ENCODE results near the gene SHLD1. TPM values are rescaled to one million over a fixed set of nuclear protein-coding genes. Genes with fewer than 3 reads are reported as not detected.

The SHLD1 gene
- total RNA-seq, 1 experiment from 2014 or later, result 2.4 TPM

DNA sequence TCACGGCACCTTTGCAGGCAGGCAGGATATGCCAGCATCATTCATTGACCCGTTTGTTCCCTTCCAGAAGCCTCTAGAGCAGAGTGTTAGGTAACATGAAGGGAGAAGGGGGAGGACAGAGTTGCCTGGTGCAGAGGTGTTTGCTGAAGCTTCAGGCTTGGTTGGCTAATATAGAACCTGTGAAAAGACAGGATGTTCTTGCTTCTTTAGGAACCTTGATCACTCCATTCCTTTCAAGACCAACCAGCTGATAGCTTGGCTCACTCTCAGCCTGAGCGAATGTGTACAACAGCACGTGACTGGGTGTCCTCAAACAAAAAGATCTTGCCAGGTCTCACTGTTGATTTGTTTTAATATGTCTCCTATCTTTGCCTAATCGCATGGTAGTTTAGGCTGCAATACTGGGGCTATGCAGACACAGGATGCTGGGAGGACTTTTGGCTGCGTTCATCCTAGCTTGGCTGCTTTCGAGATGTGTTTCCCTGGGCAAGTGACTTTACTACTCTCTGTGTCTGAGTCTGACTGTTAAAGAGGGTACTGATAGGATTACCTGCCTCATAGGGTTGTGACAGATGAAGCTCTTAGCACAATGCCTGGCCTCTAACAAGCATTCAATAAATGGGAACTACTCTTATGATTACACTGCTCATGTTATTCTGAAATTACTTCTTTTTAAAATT lies 16.0 kb downstream of the SHLD1 start:
- Histone ChIP-seq H3K4me1 (ENCODE audit: control insufficient read depth in 1 of 2, insufficient read depth in 2 of 2, low read length in 2 of 2) (no peaks in the 10 kb centered on the region), H2AFZ (ENCODE audit: low read depth, low read length, poor library complexity, severe bottlenecking) (no peak overlapping the region), H3K9ac (ENCODE audit: low read length) (no peak overlapping the region), H3K9me3 (ENCODE audit: control insufficient read depth in 1 of 2, insufficient read depth in 1 of 2, low read depth in 1 of 2, low read length in 2 of 2) (no peaks in the 10 kb centered on the region), H3K27me3 (ENCODE audit: insufficient read depth, low read length) (no peaks in the 10 kb centered on the region), H3K4me3 (replicated peaks in 1 of 2; ENCODE audit: low read depth in 1 of 2, low read length in 2 of 2) (no peak overlapping the region), H3K4me2 (ENCODE audit: low read length) (no peak overlapping the region), H3K27ac (ENCODE audit: low read depth, low read length) (no peak overlapping the region), H3K79me2 (ENCODE audit: insufficient read depth, low read length) (no peaks in the 10 kb centered on the region), H3K36me3 (ENCODE audit: control insufficient read depth in 1 of 2, insufficient read depth in 2 of 2, low read length in 2 of 2) (no peaks in the 10 kb centered on the region), H4K20me1 (ENCODE audit: insufficient read depth) (no peaks in the 10 kb centered on the region), H3K9me2 (ENCODE audit: insufficient read depth) (no peaks in the 10 kb centered on the region)
- intact Hi-C loops (cut with micrococcal nuclease), result no loop called here
- ATAC-seq (no peak), DNase-seq (ENCODE audit: low read depth, low spot score) (no peak)
- POLR2A ChIA-PET, result no interaction called here
- no TSS peak for BruUV-seq (replicated peaks)
- CTCF ChIA-PET, result no interaction called here
- TF ChIP-seq POLR2A (IDR thresholded peaks at IDR 0.05; ENCODE audit: borderline replicate concordance, extremely low read depth, insufficient read depth, insufficient read length) (no peak), CTCF (IDR thresholded peaks at IDR 0.05 in 2 of 3, conservative IDR thresholded peaks at IDR 0.05 in 1 of 3; ENCODE audit: borderline replicate concordance in 1 of 3, insufficient read depth in 1 of 3, low read depth in 2 of 3, low read length in 2 of 3) (no peak), POLR2AphosphoS5 (IDR thresholded peaks at IDR 0.05; ENCODE audit: low read depth, low read length) (no peak), CBX3 (IDR thresholded peaks at IDR 0.05; ENCODE audit: low read depth) (no peak), ATF3 (IDR thresholded peaks at IDR 0.05) (no peak), SRF (IDR thresholded peaks at IDR 0.05; ENCODE audit: low read depth) (no peak), FOSL1 (IDR thresholded peaks at IDR 0.05; ENCODE audit: low read depth) (no peak), RAD21 (IDR thresholded peaks at IDR 0.05; ENCODE audit: low read depth) (no peak), EZH2phosphoT487 (IDR thresholded peaks at IDR 0.05; ENCODE audit: borderline replicate concordance) (no peak)
- RAD21 ChIA-PET (ENCODE audit: low non-redundant PET in 1 of 2, low total read pairs in 2 of 2, uncharacterized antibody in 2 of 2, unreplicated experiment in 2 of 2), result no interaction called here

All from HCT116 (cell line).